ENCODE measurements around the gene PLCL2.

DNA sequence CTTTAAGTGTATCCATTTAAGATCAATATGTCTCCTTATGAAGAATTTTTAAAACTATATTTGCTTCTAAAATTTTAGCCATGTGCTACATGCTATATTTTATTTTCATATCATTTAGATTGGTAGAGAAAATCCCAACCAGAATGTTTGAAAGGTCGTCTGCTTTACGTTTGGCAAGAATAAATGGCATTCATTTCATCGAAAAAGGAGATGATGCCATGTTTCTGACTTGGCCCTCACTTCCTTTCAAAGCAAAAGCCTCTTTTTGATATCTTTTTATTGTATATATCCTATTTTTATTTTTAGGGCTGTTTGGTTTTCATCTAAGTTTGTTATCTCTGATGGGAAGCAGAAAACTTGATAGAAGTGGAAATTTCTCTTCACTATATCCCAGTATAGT, 176.2 kb downstream of the PLCL2 start:
- TF ChIP-seq POLR2A (IDR thresholded peaks at IDR 0.05; ENCODE audit: low read depth, low read length) (no peak), POLR2AphosphoS5 (IDR thresholded peaks at IDR 0.05; ENCODE audit: low read depth, low read length) (no peak), TAF1 (IDR thresholded peaks at IDR 0.05; ENCODE audit: borderline replicate concordance, low read depth, low read length) (no peak)
